HG03103 (cell line): ENCODE measurements around the gene KIF22.
"Not testable (repeated sequence)": the region's sequence is repeated elsewhere in the genome, so short reads cannot be mapped to it uniquely, and the experiment has no call there.

Source experiments
- ATAC-seq: cut with Tn5 transposase; IDR thresholded peaks from one replicate; pipeline ENCODE4 v1.9.1; 2021; ENCODE audit warnings: low read depth; ENCODE audit not compliant: unreplicated experiment

Gene KIF22

GRCh38 chr16:29790183-29790948 lies at the start of gene KIF22:
KIF22 (plus strand) TSS chr16:29790751; CDS start chr16:29790760, 9 bp downstream.
- peak; percentile 87 for ATAC-seq

GRCh38 chr16:29742683-29743275 lies 47.8 kb upstream of the KIF22 start:
- no peak for ATAC-seq

- no peak for ATAC-seq
Observed at GRCh38 chr16:29743475-29743826, 47.1 kb upstream of the KIF22 start.

GRCh38 chr16:29743827-29744531 lies 46.6 kb upstream of the KIF22 start:
- ATAC-seq, result no peak

- no peak for ATAC-seq
Observed at GRCh38 chr16:29744541-29745101, 45.9 kb upstream of the KIF22 start.

GRCh38 chr16:29745121-29745852 lies 45.3 kb upstream of the KIF22 start:
- no peak for ATAC-seq

GRCh38 chr16:29745853-29746345 lies 44.7 kb upstream of the KIF22 start, which contains the start of gene C16orf54:
C16orf54 (minus strand) TSS chr16:29745990; CDS start chr16:29744951, 1,039 bp downstream.
- no peak for ATAC-seq

- ATAC-seq, result not testable (repeated sequence)
Observed at GRCh38 chr16:29746518-29746917, 44.0 kb upstream of the KIF22 start.

- ATAC-seq, result no peak
Observed at GRCh38 chr16:29747947-29748759, 42.4 kb upstream of the KIF22 start.

GRCh38 chr16:29748760-29749149 lies 41.8 kb upstream of the KIF22 start:
- ATAC-seq, result not testable (repeated sequence)

GRCh38 chr16:29753516-29753915 lies 37.0 kb upstream of the KIF22 start:
- ATAC-seq, result no peak

GRCh38 chr16:29756654-29757053 lies 33.9 kb upstream of the KIF22 start:
- no peak for ATAC-seq

- not testable (repeated sequence) for ATAC-seq
Observed at GRCh38 chr16:29757086-29757485, 33.5 kb upstream of the KIF22 start.

- no peak for ATAC-seq
Observed at GRCh38 chr16:29757950-29758466, 32.5 kb upstream of the KIF22 start.

GRCh38 chr16:29760567-29761279 lies 29.8 kb upstream of the KIF22 start:
- no peak for ATAC-seq

GRCh38 chr16:29761280-29761651 lies 29.3 kb upstream of the KIF22 start:
- not testable (repeated sequence) for ATAC-seq

GRCh38 chr16:29761882-29762281 lies 28.7 kb upstream of the KIF22 start:
- ATAC-seq, result no peak

GRCh38 chr16:29763326-29763725 lies 27.2 kb upstream of the KIF22 start:
- no peak for ATAC-seq
